ENCODE results near the gene SAMD11.

SAMD11 gene

DNA sequence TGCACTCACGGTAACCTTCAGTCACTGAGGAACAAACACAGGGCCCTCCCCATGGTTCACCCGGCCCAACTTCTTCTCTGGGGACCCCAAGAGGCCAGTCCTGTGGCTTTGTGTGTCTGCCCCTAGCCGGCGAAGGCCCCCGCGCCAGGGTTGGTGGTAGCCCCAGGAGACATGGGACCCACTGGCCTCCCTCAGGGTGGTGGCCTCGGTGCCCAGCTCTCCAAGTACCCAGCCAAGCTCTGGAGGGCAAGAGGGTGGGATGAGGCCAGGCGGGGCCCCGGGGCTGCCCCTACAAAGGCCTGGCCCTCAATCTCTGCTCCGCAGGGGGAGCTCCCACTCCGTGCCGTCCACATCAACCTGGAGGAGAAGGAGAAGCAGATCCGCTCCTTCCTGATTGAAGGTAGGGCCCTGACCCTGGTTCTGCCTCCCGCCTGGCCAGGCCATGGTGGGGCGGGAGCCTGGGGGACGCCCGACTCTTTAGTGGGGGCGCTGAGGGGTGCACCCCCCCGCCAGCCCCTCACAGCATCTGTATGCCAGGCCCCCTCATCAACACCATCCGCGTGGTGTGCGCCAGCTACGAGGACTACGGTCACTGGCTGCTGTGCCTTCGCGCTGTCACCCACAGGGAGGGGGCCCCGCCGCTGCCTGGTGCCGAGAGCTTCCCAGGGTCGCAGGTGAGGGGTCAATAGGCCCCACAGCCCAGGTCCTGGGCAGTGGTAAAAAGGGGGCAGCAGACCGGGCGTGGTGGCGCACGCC lies 48.2 kb downstream of the SAMD11 start:
- no peak for DNase-seq (ENCODE audit: low read depth)
- H3K4me3 ChIP-seq (ENCODE audit: low read length): no peak overlapping the region
- TF ChIP-seq, protein P1, sequence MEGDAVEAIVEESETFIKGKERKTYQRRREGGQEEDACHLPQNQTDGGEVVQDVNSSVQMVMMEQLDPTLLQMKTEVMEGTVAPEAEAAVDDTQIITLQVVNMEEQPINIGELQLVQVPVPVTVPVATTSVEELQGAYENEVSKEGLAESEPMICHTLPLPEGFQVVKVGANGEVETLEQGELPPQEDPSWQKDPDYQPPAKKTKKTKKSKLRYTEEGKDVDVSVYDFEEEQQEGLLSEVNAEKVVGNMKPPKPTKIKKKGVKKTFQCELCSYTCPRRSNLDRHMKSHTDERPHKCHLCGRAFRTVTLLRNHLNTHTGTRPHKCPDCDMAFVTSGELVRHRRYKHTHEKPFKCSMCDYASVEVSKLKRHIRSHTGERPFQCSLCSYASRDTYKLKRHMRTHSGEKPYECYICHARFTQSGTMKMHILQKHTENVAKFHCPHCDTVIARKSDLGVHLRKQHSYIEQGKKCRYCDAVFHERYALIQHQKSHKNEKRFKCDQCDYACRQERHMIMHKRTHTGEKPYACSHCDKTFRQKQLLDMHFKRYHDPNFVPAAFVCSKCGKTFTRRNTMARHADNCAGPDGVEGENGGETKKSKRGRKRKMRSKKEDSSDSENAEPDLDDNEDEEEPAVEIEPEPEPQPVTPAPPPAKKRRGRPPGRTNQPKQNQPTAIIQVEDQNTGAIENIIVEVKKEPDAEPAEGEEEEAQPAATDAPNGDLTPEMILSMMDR (conservative IDR thresholded peaks at IDR 0.05; ENCODE audit: low read depth, low read length): no peak

DNA sequence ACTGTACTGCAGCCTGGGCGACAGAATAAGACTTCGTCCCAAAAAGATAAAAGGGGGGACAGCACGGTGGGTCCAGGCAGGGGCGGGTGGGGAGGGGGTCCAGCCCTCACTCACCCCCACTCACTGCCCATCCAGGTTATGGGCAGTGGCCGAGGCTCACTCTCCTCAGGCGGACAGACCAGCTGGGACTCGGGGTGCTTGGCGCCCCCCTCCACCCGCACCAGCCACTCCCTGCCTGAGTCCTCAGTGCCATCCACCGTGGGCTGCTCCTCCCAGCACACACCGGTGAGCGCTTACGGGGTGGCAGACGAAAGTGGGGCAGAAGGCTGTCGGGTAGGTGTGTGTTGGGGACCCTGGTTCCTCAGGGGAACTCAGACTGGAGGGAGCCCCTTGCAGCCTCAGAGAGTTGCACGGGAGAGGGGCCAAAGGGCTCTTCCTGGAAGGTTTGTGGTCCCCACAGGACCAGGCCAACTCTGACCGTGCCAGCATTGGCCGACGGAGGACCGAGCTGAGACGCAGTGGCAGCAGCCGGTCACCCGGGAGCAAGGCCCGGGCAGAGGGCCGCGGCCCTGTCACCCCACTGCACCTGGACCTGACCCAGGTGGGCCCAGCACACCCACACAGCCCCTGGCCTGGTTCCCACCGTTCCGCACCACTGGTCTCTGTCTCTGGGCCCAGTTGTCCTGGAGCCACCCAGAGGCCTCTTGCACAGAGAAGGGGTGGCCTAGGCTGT lies 49.2 kb downstream of the SAMD11 start:
- no peak for DNase-seq (ENCODE audit: low read depth)
- TF ChIP-seq, protein P1 (conservative IDR thresholded peaks at IDR 0.05; ENCODE audit: low read depth, low read length): no peak
- no peak overlapping the region for H3K4me3 ChIP-seq (ENCODE audit: low read length)

DNA sequence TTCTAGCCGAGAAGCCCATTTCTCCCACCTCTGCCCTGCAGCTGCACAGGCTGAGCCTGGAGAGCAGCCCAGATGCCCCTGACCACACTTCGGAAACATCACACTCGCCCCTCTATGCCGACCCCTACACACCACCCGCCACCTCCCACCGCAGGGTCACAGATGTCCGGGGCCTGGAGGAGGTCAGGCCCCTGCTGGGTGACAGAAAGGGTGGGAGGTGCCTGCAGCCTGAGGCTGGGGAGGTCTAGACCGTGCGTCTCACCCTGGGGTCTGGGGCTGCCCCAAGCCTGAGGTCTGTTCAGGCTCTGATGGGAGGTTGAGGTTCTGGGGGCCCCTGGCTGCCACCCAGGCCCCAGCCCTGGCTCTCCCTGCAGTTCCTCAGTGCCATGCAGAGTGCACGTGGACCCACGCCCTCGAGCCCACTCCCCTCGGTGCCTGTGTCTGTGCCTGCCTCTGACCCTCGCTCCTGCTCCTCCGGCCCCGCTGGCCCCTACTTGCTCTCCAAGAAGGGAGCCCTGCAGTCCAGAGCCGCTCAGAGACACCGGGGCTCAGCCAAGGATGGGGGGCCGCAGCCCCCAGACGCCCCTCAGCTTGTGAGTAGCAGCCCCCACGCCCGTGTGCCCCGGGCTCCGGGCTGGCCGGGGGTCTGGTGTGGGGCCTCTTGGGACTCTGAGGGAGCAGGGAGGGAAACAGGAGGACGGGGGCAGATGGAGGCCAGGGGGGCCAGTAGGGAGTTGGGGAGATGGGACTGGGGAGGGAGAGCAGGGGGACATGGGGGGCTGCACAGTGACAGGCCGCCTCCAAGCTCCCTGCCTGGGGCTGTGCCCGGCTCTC lies 50.0 kb downstream of the SAMD11 start:
- H3K4me3 ChIP-seq (ENCODE audit: low read length): no peak overlapping the region
- TF ChIP-seq, protein P1 (conservative IDR thresholded peaks at IDR 0.05; ENCODE audit: low read depth, low read length): no peak
- no peak for DNase-seq (ENCODE audit: low read depth)

DNA sequence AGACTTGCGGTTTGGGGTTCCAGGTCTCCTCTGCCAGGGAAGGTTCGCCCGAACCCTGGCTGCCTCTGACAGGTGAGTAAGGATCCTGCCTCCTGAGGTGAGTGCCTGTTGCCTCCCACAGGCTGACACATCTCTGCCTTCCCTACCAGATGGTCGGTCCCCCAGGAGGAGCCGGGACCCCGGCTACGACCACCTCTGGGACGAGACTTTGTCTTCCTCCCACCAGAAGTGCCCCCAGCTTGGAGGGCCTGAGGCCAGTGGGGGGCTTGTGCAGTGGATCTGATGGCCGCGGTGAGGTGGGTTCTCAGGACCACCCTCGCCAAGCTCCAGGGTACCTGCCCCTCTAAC lies 50.5 kb downstream of the SAMD11 start:
- H3K4me3 ChIP-seq (ENCODE audit: low read length): no peak overlapping the region
- no peak for DNase-seq (ENCODE audit: low read depth)
- TF ChIP-seq, protein P1 (conservative IDR thresholded peaks at IDR 0.05; ENCODE audit: low read depth, low read length): no peak

DNA sequence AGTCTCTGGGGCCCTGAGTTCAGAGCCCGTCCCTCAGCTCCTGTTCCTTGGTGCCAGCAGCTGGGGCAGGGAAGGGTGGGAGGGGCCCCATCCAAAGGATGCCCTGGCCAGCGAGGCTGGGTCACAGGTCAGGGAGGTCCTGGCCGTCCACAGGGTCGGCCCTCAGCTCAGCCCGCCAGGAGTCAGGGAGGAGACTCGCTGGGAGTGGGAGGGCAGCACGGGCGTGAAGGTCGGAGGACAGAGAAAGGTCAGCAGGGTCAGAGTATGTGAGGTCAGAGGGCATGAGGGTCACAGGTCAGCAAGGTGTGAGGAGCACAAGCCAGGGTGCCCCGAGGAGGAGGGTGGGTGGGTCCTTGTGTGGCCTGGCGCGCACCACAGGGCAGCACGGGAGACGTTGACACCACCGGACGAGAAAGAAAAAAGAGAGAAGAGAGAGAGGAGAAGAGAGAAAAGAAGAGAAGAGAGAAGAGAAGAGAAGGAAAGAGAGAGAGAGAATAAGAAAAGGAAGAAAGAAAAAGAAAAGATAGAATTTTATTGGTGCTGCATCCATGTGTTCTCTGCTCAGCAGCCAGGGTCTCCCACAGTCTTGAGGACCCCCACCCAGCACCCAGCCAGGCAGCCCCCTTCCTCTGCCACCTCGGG lies 51.1 kb downstream of the SAMD11 start:
- TF ChIP-seq, protein P1 (conservative IDR thresholded peaks at IDR 0.05; ENCODE audit: low read depth, low read length): no peak
- DNase-seq (ENCODE audit: low read depth): no peak
- no peak overlapping the region for H3K4me3 ChIP-seq (ENCODE audit: low read length)

DNA sequence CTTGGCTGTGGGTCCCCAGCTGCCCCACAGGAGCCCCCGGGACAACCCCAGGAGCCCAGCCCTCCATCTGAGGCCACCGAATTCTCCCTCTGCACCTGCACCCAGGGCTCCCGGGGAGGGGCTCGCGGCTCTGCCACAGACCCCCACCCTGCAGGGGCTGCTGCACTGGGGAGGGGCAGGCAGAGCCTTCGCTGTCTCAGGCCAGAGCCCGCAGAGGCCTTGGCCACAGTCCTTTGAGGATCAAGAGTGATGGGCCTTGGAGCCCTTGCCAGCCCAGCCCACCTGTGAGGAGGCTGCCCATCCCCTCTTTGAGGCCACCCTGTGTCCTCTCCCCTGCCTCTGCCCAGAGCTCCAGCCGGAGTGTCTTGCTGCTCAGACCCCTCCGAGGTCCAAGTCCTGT lies 51.6 kb downstream of the SAMD11 start:
- TF ChIP-seq, protein P1 (conservative IDR thresholded peaks at IDR 0.05; ENCODE audit: low read depth, low read length): no peak
- DNase-seq (ENCODE audit: low read depth): no peak
- no peak overlapping the region for H3K4me3 ChIP-seq (ENCODE audit: low read length)
